Fibroblast of the aortic adventitia (primary cell): Measurements from ENCODE around the gene PCOLCE2. TPM values are rescaled to one million over a fixed set of nuclear protein-coding genes. Genes with fewer than 3 reads are reported as not detected.

Experiments
- DNase-seq: peaks from one replicate; pipeline ENCODE4 v3.0.0-alpha.2; 2010; ENCODE audit warnings: low read depth
- H3K4me3 ChIP-seq: 2 replicates; pipeline ENCODE4 v1.5.1; 2011; ENCODE audit warnings: low read depth, mild to moderate bottlenecking, control low read depth, low read length, moderate library complexity
- total RNA-seq: library from RNA; depleted of rRNA; stranded (reverse); fragments of >200 nt; gene quantifications from 2 replicates; pipeline ENCODE4 v1.2.3, GENCODE V29; 2012; ENCODE audit warnings: low replicate concordance
- TF ChIP-seq, protein P1 (sequence below): IDR thresholded peaks from 2 replicates; pipeline ENCODE4 v1.5.1; 2011; ENCODE audit warnings: mild to moderate bottlenecking, low read length, control low read depth, inconsistent platforms; ENCODE audit not compliant: insufficient read depth

Gene PCOLCE2
- total RNA-seq, 1 donor = 98.4 TPM

DNA sequence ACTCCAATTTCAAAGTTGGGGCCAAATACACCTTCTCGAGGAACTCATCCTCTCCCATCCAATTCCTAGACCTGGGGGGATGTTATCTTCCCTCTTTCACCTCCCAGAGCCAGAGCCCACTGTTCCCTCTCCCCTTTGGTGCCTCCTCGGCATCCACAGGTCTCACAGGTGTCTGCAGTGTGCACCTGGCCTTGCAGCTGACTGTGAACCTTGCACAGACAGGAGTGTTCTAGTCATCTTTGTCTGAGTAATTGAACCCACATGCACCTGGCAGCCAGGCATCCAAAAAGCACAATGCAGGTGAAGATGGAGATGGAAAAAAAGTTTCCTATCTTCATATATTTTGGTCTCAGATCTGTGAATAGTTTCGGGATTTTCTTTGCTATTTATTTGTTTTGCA is 30.8 kb downstream of the PCOLCE2 start:
- TF ChIP-seq, protein P1, sequence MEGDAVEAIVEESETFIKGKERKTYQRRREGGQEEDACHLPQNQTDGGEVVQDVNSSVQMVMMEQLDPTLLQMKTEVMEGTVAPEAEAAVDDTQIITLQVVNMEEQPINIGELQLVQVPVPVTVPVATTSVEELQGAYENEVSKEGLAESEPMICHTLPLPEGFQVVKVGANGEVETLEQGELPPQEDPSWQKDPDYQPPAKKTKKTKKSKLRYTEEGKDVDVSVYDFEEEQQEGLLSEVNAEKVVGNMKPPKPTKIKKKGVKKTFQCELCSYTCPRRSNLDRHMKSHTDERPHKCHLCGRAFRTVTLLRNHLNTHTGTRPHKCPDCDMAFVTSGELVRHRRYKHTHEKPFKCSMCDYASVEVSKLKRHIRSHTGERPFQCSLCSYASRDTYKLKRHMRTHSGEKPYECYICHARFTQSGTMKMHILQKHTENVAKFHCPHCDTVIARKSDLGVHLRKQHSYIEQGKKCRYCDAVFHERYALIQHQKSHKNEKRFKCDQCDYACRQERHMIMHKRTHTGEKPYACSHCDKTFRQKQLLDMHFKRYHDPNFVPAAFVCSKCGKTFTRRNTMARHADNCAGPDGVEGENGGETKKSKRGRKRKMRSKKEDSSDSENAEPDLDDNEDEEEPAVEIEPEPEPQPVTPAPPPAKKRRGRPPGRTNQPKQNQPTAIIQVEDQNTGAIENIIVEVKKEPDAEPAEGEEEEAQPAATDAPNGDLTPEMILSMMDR = no peak

DNA sequence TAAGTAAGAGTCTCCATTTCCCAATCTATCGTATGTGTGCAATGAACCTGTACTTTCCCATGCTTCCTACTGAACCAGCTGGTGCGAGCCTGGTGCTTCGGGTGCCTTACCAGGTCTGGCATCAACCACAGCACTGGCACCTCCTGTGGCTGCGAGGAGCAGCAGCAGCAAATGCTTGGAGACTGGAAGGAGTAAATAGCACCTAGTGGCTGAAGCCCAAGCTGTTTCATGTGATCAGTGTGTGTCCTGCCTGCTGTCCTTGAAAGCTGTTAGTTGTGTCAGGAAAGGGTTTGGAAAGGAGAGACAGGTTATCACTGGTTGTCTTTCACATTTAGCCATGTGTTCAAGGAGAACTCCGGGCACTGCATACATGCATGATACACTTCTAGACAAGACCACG is 31.8 kb downstream of the PCOLCE2 start:
- TF ChIP-seq, protein P1 = no peak
- no peak for DNase-seq
- no peak overlapping the region for H3K4me3 ChIP-seq

More for the DNA sequence above, 30.8 kb downstream of the PCOLCE2 start:
- H3K4me3 ChIP-seq = no peak overlapping the region
- no peak for DNase-seq

DNA sequence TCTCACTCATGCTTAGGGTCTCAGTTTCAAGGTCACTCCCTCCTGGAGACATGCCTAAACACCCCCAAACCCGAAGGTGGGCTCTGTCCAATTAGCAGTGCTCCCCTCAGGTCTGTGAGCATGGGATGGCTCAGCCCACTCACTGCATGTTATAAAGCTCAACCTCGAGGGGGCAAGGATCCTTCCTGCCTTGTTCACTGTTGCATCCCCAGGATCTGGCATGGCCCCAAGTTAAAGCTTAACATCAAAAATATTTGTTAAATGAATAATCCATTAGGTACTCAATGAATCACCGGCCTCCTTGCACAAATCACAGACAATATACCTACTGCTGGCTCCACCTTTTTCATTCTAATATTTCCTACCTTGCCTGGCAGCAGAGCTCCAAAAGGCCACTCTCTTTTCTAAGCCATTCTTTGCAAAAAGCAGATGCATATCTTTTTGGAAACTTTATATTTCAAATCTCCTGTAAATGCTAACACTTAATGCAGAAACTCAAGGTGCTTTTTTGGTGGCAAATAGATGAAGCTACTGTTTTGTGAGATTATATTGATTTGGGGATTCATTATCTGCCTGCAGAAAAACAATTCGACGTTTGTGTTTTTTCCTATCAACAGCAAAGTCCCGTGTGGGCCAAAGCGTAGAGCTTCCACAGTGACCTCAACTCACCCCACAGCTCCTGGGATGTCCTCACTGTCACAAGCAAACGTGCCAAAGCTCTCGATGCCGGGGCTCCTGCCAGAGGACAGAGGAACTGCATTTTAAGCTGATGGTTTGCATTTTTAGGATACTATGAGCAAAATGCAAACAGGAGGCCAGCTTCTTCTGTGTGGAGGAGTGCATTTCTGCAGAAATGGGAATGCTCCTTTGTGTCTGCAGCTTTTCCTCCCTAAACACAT is 35.4 kb downstream of the PCOLCE2 start:
- peak; percentile 58 for DNase-seq
- TF ChIP-seq, protein P1 = no peak
- H3K4me3 ChIP-seq = no peak overlapping the region

DNA sequence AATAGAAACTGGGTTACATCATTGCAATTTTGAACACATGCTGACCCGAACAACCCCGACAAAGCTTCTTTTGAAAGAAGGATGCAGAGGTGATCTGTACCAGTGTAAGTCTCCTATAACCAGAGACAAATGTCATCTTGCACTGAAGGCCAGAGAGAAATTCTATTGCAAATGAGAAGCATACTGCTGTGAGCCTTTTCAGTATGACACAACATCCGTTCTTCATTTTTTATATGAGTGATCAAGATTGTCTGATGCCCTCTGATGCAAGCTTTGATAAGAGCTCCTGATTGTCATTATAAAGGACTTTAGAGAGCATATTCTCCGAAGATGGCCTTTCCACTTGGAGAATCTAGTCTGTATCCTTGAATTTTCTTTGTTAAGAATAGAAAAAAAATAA is 36.9 kb downstream of the PCOLCE2 start:
- DNase-seq = no peak
- TF ChIP-seq, protein P1 = no peak
- H3K4me3 ChIP-seq = no peak overlapping the region

DNA sequence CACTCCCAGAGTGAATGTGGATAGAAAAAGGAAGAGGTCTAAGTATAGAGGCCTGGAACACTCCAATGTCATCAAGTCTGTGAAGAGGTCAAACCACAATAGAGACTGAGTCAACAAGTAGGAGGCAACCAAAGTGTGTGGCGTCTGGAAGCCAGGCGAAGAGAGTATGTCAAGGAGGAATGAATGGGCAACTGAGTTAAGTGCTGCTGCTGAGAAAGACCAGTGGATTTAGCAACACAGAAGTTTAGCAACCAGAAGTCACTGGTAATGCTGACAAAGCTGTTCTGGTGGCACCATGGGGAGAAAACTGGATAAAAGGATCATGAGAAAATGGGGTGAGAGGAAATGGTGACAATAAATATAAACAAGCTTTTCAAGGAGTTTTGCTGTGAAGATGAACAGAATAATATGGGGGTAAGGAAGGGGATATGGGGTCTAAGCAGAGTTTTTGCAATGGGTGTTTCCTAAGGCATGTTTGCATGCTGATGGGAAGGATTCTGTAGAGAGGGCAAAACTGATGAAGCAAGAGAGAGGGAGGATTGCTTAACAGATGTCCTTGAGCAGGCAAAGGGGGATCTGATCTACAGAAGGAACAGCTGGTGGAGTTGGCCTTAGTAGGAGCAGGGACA is 38.4 kb downstream of the PCOLCE2 start:
- no peak overlapping the region for H3K4me3 ChIP-seq
- DNase-seq = peak; percentile 91
- TF ChIP-seq, protein P1 = no peak

DNA sequence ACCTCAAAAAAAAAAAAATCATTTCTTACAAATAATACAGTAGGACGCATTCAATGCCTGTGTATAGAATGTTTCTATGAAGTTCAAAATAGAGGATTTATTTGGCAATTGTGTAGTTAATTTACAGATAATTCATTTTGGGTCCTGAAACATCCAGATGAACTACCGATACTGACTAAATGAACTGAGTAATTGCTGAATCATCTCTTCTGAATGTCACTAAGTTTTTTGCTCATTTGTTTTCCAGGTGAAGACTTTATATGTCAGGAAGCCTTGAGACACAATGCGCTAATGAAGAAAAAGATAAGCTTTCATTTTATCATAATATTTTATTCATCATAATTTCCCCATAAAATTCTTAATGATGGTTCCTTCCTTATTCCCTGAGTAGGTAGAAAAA is 39.7 kb downstream of the PCOLCE2 start:
- no peak for DNase-seq
- H3K4me3 ChIP-seq = no peak overlapping the region
- TF ChIP-seq, protein P1 = no peak
